ENCODE measurements around the gene MRGPRD.

MRGPRD gene

DNA sequence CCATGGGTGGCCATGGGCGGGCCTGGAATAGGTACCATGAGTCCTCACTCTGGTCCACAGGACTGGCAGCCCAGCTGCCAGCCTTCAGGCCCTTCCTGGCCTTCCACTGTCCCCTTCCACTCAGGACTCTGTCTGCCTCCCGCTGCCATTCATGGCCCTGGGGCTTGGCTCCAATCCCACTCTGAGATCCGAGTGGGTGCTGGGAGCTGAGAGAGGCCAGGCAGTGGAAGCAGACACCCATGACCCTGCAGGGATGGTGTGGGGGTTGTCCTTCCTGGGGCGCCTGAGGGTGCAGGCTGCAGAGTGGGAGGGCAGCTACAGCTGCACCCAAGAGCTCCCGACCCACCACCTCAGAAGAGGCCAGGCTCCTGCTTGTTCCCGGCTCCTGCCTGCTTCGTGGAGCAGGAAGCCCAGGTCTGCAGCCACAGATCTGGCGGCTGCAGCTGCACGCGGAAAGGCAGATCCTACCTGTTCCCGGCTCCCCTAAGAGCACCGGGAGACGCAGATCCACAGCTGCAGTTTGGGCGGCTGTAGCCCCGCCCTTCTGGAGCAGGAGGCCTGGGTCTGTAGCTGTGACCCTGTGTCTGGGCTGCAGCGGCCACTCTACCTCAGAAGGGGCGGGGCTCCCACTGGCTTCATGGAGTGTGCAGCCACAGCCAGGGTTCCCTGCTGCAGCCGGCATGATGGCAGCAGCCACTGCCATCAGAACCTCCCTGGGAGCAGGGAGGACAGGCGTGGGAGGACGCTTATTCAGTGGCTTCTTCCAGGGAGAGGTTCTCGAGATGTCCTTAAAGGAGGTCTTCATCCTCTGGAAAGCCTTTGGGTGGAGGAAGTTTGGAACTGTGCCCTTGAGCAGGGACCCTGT, 49.6 kb downstream of the MRGPRD start:
- no peak for DNase-seq (ENCODE audit: low spot score)

All from AG08396 (cell line).